MG63 (cell line): Measurements from ENCODE around the gene FBXO7. TPM values are rescaled to one million over a fixed set of nuclear protein-coding genes. Genes with fewer than 3 reads are reported as not detected.

Experiments used
- DNase-seq: peaks from one replicate; pipeline ENCODE4 v3.0.0-alpha.2; 2020
- H3K27me3 ChIP-seq: fragments of 250-450 bp; sonication (Bioruptor Pico); 2 replicates; pipeline ENCODE4 v1.5.1; 2020; ENCODE audit warnings: mild to moderate bottlenecking, moderate library complexity
- H3K36me3 ChIP-seq: fragments of 250-450 bp; sonication (Bioruptor Pico); 2 replicates; pipeline ENCODE4 v1.5.1; 2020; ENCODE audit warnings: mild to moderate bottlenecking, moderate library complexity
- H3K4me3 ChIP-seq: fragments of 250-450 bp; sonication (Bioruptor Pico); 2 replicates; pipeline ENCODE4 v1.5.1; 2020; ENCODE audit warnings: mild to moderate bottlenecking, moderate library complexity
- H3K9me3 ChIP-seq: fragments of 250-450 bp; sonication (Bioruptor Pico); 2 replicates; pipeline ENCODE4 v1.5.1; 2020; ENCODE audit warnings: mild to moderate bottlenecking, moderate library complexity
- total RNA-seq: library from RNA; depleted of rRNA; stranded (reverse); fragments of >200 nt; shearing (Covaris generic); gene quantifications from 2 replicates; pipeline ENCODE4 v1.2.3, GENCODE V29; 2014; ENCODE audit warnings: low replicate concordance; rRNA removed

FBXO7 gene
- total RNA-seq, 1 experiment from 2014 or later: 66.8 TPM

DNA sequence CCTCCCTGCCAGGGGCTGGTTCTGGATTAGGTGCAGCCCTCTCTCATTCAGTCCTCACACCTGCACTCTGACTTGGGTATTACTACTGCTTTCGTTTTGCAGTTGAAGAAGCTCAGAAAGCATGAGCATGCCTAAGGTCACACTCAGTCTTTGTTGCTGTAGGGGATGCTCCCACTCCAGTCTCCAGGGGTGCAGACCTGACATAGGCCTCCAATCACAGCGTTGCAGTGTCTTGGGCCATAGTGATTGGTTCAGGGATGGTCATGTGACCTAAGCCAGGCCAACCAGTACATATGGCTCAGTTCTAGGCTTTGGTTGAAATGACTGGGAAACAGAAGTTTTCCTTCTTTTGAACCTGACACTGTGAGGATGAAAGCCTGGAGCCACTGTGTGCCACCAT lies 61.7 kb downstream of the FBXO7 start:
- no peak for DNase-seq
- H3K27me3 ChIP-seq: no peaks in the 10 kb centered on the region
- no peaks in the 10 kb centered on the region for H3K36me3 ChIP-seq
- no peaks in the 10 kb centered on the region for H3K9me3 ChIP-seq
- H3K4me3 ChIP-seq: no peak overlapping the region

- no peak for DNase-seq
- no peak overlapping the region for H3K4me3 ChIP-seq
Measured at GRCh38 chr22:32538521-32538920, 63.9 kb downstream of the FBXO7 start.

DNA sequence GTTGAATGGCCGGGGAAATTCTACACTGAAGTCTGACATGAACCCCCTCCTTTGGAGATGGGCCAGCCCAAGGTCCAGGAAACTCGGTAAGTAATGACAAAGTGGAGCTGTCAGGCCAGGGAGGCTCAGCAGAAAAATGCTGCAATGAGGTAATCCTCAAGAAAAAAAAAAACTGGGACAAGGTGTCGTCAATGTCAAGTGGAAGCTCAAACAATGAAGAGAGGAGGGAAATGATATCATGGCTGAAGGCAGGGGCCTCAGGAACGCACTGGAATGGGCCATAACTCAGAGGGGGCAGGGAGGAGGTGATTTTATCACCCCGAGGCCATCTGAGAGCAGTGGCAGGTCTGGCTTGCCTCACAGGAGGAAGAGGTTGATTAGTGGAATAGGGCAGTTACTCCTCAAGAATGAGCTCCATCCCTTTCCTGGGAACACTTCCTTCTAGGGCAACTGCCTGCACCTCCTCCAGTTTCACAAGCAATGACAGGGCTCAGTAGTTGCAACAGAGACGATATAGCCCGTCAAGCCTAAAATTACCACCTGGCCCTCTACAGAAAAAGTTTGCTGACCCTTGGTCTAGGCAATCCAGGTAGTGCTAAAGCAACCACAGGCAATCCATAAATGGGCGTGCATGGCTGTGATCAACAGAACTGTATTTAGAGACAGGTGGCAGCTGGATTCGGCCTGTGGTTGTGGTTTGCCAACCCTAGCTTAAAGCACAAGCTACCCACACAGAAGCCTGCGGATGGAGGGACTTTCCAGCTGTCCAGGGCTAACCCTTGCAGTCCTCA lies 65.2 kb downstream of the FBXO7 start:
- H3K9me3 ChIP-seq: no peaks in the 10 kb centered on the region
- H3K36me3 ChIP-seq: no peaks in the 10 kb centered on the region
- no peak for DNase-seq
- no peak overlapping the region for H3K4me3 ChIP-seq
- H3K27me3 ChIP-seq: no peaks in the 10 kb centered on the region

More at GRCh38 chr22:32538521-32538920, 63.9 kb downstream of the FBXO7 start:
- H3K27me3 ChIP-seq: no peaks in the 10 kb centered on the region
- H3K9me3 ChIP-seq: no peaks in the 10 kb centered on the region
- no peaks in the 10 kb centered on the region for H3K36me3 ChIP-seq

GRCh38 chr22:32541481-32541880 lies 66.9 kb downstream of the FBXO7 start:
- Histone ChIP-seq H3K9me3 (no peaks in the 10 kb centered on the region), H3K4me3 (no peak overlapping the region), H3K36me3 (no peaks in the 10 kb centered on the region), H3K27me3 (no peaks in the 10 kb centered on the region)
- no peak for DNase-seq

DNA sequence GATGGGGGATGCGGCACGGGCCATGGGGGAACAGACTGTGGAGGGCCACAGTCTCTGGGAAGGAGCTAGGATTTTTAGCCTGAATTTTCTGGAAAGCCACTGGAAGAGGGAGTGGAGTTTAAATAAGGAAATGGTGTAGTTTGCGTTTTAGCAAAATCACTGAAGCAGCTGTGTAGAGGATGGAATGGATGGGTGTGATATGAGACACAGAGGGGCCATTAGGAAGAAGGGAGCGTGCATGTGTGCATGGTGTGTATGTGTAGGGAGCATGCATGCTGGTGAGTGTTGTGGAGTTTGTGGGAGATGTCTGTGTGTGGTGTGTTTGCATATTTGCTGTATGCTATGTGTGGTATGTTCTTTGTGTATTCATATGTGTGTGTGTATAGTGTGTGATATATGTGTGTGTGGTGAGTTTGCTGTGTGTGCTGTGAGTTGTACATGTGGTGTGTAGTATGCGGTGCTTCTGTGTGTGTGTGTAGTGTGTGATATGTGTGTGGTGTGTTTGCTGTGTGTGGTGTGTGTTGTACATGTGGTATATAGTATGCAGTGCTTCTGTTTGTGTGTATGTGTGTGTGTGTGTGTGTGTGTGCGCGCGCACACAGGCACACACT lies 67.6 kb downstream of the FBXO7 start:
- Histone ChIP-seq H3K27me3 (no peaks in the 10 kb centered on the region), H3K9me3 (no peaks in the 10 kb centered on the region), H3K36me3 (no peaks in the 10 kb centered on the region), H3K4me3 (no peak overlapping the region)
- no peak for DNase-seq

GRCh38 chr22:32542677-32543357 lies 68.2 kb downstream of the FBXO7 start:
- no peak for DNase-seq
- Histone ChIP-seq H3K36me3 (no peaks in the 10 kb centered on the region), H3K27me3 (no peaks in the 10 kb centered on the region)

DNA sequence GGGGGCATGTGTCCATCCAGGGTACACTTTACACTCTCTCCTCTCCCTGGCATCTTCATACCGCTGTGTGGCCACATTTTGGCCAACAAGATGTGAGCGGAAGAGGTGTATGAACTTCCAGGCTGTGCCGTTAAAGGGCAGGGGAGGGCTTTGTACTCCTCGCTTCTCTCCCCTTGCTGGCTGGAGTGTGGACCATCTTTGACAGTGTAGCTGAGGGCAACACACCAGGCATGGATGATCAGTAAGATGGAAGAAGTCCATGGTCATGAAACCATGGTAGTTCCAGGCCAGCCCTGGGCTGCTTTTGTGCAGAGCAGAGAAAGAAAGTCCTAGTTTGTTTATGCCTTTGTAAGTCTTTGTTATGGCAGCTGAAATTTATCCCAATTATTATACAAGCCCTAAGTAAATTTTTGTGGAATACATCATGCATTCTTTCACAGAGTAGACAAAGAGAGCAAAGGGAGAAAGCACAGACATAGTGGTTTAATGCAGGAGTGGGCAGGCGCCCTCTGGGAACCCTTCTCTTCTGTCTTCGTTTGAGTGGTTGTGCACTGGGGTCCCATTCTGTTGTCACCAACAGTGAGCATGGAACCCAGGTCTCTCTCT lies 70.4 kb downstream of the FBXO7 start:
- Histone ChIP-seq H3K27me3 (no peaks in the 10 kb centered on the region), H3K36me3 (no peaks in the 10 kb centered on the region), H3K4me3 (no peak overlapping the region), H3K9me3 (no peaks in the 10 kb centered on the region)
- no peak for DNase-seq

More at GRCh38 chr22:32542677-32543357, 68.2 kb downstream of the FBXO7 start:
- Histone ChIP-seq H3K9me3 (no peaks in the 10 kb centered on the region), H3K4me3 (no peak overlapping the region)

DNA sequence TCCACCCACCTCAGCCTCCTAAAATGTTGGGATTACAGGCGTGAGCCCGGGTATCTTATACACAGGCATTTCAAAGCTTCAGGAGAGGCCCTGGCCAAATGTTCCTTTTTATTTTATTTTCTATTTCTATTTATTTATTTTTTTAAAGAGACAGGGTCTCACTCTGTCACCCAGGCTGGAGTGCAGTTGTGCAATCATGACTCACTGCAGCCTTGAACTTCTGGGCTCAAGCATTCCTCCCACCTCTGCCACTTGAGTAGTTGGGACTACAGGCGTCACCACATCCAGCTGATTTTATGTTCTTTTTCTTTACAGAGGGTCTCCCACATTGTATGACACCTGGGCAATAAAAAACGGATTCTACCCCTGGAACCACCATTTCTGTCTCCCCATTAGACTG lies 71.2 kb downstream of the FBXO7 start:
- Histone ChIP-seq H3K4me3 (no peak overlapping the region), H3K36me3 (no peaks in the 10 kb centered on the region), H3K9me3 (no peaks in the 10 kb centered on the region), H3K27me3 (no peaks in the 10 kb centered on the region)
- DNase-seq: peak; percentile 33

- peak; percentile 48 for DNase-seq
- H3K36me3 ChIP-seq: no peaks in the 10 kb centered on the region
- H3K4me3 ChIP-seq: no peak overlapping the region
- no peaks in the 10 kb centered on the region for H3K9me3 ChIP-seq
- no peaks in the 10 kb centered on the region for H3K27me3 ChIP-seq
Measured at GRCh38 chr22:32546496-32546895, 71.9 kb downstream of the FBXO7 start.

DNA sequence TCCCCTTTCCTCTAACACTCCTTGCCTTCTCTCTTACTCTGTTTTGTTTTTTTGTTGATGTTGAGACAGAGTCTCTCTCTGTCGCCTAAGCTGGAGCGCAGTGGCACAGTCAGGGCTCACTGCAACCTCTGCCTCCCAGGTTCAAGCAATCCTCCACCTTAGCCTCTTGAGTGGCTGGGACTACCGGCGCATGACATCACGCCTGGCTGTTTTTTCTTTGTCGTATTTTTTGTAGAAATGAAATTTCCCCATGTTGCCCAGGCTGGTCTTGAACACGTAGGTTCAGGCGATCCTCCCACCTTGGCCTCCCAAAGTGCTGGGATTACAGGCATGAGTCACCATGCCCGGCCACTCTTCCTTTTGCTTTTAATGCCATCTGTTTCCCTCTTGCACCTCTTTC lies 72.3 kb downstream of the FBXO7 start:
- DNase-seq: no peak
- H3K9me3 ChIP-seq: no peaks in the 10 kb centered on the region
- H3K36me3 ChIP-seq: no peaks in the 10 kb centered on the region
- no peaks in the 10 kb centered on the region for H3K27me3 ChIP-seq
- no peak overlapping the region for H3K4me3 ChIP-seq

DNA sequence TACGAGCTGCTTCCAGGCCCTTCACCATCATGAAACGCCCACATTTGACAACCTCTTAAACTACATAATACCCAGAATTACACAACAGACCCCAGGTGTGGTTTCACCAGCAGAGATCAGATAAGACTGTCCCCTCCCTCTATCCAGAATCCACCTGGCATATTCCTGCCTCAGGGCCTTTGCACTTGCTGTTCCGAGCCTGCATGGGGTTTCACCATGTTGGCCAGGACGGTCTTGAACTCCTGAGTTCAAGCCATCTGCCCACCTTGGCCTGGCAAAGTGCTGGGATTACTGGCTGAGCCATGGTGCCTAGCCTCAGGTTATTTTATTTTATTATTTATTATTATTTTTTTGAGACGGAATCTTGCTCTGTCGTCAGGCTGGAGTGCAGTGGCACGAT lies 73.4 kb downstream of the FBXO7 start:
- no peaks in the 10 kb centered on the region for H3K36me3 ChIP-seq
- DNase-seq: no peak
- no peak overlapping the region for H3K4me3 ChIP-seq
- no peaks in the 10 kb centered on the region for H3K9me3 ChIP-seq
- no peaks in the 10 kb centered on the region for H3K27me3 ChIP-seq

Other genes with a start within 250 kb of the FBXO7 start
- gene SLC5A4, start 219.5 kb upstream of the FBXO7 start, total RNA-seq: not detected in 2 replicates
- gene RFPL3, start 116.9 kb upstream of the FBXO7 start, total RNA-seq: not detected in 2 replicates
- gene RTCB, start 62.6 kb upstream of the FBXO7 start, total RNA-seq: 155 and 179 TPM in 2 replicates
- gene BPIFC, start 10.4 kb upstream of the FBXO7 start, total RNA-seq: not detected in 2 replicates